ENCODE data around the gene ZNF451. TPM values are rescaled to one million over a fixed set of nuclear protein-coding genes. Genes with fewer than 3 reads are reported as not detected.
A peak's percentile ranks its signal among the peaks of the same experiment; 100 is the strongest.
"Not testable (repeated sequence)": the region's sequence is repeated elsewhere in the genome, so short reads cannot be mapped to it uniquely, and the experiment has no call there.

ZNF451 gene
- total RNA-seq, 1 donor: 65.1 TPM

DNA sequence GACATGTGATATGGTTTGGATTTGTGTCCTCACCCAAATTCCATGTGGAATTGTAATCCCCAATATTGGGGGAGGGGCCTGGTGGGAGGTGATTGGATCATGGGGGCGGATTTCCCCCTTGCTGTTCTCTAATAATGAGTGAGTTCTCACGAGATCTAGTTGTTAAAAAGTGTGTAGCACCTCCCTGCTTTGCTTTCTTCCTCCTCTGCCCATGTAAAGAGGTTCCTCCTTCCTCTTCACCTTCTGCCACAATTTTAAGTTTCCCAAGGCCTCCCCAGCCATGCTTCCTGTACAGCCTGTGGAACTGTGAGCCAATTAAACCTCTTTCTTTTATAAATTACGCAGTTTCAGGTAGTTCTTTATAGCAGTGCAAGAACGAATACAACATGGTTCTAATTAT is 2.1 kb upstream of the ZNF451 start:
- no peak overlapping the region for H3K4me3 ChIP-seq (ENCODE audit: insufficient read depth, low read length)
- peaks cover 17% of the 10 kb centered on the region for H3K79me2 ChIP-seq (ENCODE audit: insufficient read depth, low read length)
- H3K36me3 ChIP-seq (ENCODE audit: insufficient read depth, low read length): peaks cover 7% of the 10 kb centered on the region
- no peak overlapping the region for H2AFZ ChIP-seq (ENCODE audit: low read length)
- peaks cover 14% of the 10 kb centered on the region for H4K20me1 ChIP-seq (ENCODE audit: insufficient read depth, low read length)
- TF ChIP-seq, protein P1, sequence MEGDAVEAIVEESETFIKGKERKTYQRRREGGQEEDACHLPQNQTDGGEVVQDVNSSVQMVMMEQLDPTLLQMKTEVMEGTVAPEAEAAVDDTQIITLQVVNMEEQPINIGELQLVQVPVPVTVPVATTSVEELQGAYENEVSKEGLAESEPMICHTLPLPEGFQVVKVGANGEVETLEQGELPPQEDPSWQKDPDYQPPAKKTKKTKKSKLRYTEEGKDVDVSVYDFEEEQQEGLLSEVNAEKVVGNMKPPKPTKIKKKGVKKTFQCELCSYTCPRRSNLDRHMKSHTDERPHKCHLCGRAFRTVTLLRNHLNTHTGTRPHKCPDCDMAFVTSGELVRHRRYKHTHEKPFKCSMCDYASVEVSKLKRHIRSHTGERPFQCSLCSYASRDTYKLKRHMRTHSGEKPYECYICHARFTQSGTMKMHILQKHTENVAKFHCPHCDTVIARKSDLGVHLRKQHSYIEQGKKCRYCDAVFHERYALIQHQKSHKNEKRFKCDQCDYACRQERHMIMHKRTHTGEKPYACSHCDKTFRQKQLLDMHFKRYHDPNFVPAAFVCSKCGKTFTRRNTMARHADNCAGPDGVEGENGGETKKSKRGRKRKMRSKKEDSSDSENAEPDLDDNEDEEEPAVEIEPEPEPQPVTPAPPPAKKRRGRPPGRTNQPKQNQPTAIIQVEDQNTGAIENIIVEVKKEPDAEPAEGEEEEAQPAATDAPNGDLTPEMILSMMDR (IDR thresholded peaks at IDR 0.05; ENCODE audit: extremely low read depth, low read depth, low read length): no peak
- H3K27ac ChIP-seq (ENCODE audit: low read depth, low read length): no peak overlapping the region
- H3K9me3 ChIP-seq (ENCODE audit: low read depth, low read length): no peaks in the 10 kb centered on the region
- no peaks in the 10 kb centered on the region for H3K27me3 ChIP-seq (ENCODE audit: insufficient read depth, low read length)
- peaks cover 19% of the 10 kb centered on the region for H3K4me1 ChIP-seq (ENCODE audit: insufficient read depth, low read length)
- no peak for DNase-seq (ENCODE audit: insufficient read length, low spot score, missing footprints)
- no peak overlapping the region for H3K4me2 ChIP-seq (ENCODE audit: insufficient read depth, low read length)

DNA sequence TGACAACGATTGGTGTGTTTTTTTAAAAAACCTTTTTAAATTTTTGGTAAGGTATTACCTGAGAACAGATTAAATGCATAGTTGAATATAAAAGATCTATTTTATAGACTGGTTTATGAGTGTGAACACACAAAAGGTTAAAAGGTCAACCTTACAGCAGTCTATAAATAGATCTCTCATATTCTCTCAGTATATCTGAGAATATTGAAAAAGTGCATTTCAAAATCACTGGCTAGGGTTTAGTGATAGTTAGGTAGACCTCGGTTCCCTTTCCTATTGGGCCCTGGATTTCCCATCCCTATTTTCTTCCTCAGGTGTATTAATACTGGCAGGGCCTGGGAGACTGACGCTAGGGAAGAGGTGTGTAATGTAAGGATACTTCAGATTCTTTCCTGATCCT is 723 bp upstream of the ZNF451 start:
- Histone ChIP-seq H3K4me3 (ENCODE audit: insufficient read depth, low read length) (peak overlapping the region; percentile 78), H3K36me3 (ENCODE audit: insufficient read depth, low read length) (peaks cover 7% of the 10 kb centered on the region), H3K27ac (ENCODE audit: low read depth, low read length) (peak overlapping the region; percentile 68), H2AFZ (ENCODE audit: low read length) (peak overlapping the region; percentile 92), H3K4me2 (ENCODE audit: insufficient read depth, low read length) (peak overlapping the region; percentile 91), H3K79me2 (ENCODE audit: insufficient read depth, low read length) (peaks cover 30% of the 10 kb centered on the region), H3K27me3 (ENCODE audit: insufficient read depth, low read length) (no peaks in the 10 kb centered on the region), H4K20me1 (ENCODE audit: insufficient read depth, low read length) (peaks cover 14% of the 10 kb centered on the region), H3K4me1 (ENCODE audit: insufficient read depth, low read length) (peaks cover 19% of the 10 kb centered on the region), H3K9me3 (ENCODE audit: low read depth, low read length) (no peaks in the 10 kb centered on the region)
- no peak for DNase-seq (ENCODE audit: insufficient read length, low spot score, missing footprints)
- TF ChIP-seq, protein P1 (IDR thresholded peaks at IDR 0.05; ENCODE audit: extremely low read depth, low read depth, low read length): no peak

DNA sequence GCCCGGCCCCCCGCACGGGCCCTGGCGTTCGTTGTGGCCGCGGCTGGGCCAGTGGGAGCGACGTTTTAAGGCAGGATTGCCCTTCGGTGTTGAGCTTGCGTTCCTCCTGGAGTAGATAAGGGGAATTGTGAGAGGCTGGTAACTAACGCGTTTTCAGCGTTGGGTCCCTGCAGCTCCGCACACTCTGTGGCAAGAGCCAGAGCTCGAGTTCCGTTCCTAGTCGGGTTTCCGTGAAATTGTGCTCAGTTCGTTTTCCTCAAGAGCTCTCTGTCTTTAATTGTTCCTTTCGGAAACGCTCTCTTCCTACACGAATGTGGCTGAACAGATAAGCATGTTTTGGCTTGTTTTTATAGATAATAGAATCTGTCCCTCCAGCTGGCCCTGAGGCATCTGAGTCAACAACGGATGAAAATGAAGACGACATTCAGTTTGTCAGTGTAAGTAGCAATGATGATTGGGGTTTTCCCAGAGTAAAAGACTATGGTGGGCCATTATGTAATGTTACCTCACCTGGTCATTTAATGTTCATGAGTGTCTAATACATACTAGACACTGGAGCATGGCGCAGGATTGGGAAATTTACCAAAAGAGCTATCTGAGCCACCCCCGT is 575 bp downstream of the ZNF451 start:
- H3K4me3 ChIP-seq (ENCODE audit: insufficient read depth, low read length); H3K27ac ChIP-seq (ENCODE audit: low read depth, low read length); H3K36me3 ChIP-seq (ENCODE audit: insufficient read depth, low read length); H3K27me3 ChIP-seq (ENCODE audit: insufficient read depth, low read length); H3K4me2 ChIP-seq (ENCODE audit: insufficient read depth, low read length); H2AFZ ChIP-seq (ENCODE audit: low read length); H3K9me3 ChIP-seq (ENCODE audit: low read depth, low read length); DNase-seq (ENCODE audit: insufficient read length, low spot score, missing footprints): not testable (repeated sequence)
- peaks cover 19% of the 10 kb centered on the region for H3K4me1 ChIP-seq (ENCODE audit: insufficient read depth, low read length)
- peaks cover 23% of the 10 kb centered on the region for H4K20me1 ChIP-seq (ENCODE audit: insufficient read depth, low read length)
- peaks cover 43% of the 10 kb centered on the region for H3K79me2 ChIP-seq (ENCODE audit: insufficient read depth, low read length)

DNA sequence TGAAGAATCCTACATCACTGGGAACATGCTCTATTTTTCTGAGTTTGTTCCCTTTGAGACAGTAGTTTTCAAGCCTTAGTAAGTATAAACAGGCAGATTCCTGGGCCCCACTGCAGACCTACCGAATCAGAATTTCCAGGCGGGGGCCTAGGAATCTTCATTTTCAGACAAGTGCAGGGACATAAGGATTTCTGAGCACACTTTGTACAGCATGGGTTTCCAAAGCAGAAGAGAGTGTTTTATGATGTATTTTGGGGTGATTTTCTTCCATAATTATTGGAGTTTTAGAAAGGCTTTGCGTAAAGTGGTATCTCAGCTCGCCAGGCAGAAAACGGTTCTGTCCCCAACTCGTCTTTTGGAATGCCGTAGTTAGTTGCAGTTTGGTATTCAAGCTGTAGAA is 1.4 kb downstream of the ZNF451 start:
- H3K27me3 ChIP-seq (ENCODE audit: insufficient read depth, low read length); DNase-seq (ENCODE audit: insufficient read length, low spot score, missing footprints); H3K9me3 ChIP-seq (ENCODE audit: low read depth, low read length); H2AFZ ChIP-seq (ENCODE audit: low read length); H3K27ac ChIP-seq (ENCODE audit: low read depth, low read length): not testable (repeated sequence)
- Histone ChIP-seq H3K4me3 (ENCODE audit: insufficient read depth, low read length) (peak overlapping the region; percentile 29), H3K36me3 (ENCODE audit: insufficient read depth, low read length) (peaks cover 12% of the 10 kb centered on the region), H3K79me2 (ENCODE audit: insufficient read depth, low read length) (peaks cover 50% of the 10 kb centered on the region), H3K4me1 (ENCODE audit: insufficient read depth, low read length) (peaks cover 19% of the 10 kb centered on the region), H4K20me1 (ENCODE audit: insufficient read depth, low read length) (peaks cover 26% of the 10 kb centered on the region), H3K4me2 (ENCODE audit: insufficient read depth, low read length) (peak overlapping the region; percentile 76)

DNA sequence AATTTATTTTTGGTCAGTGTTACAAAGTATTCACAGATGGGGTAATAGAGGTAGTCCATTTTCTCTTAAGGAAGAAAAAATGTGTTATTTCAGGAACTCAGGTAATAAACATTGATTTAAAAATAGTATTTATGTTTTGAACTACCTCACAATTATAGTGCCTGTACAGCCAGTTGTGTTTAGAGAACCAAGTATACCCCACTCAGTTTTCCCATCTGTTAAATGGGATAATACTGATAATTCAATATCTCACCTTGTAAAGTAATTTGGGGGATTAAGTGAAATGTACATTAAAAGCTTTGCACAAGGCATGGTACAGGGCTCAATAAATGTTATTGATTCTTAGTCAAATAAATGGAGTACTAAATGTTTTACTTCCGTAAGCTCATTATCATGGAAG is 4.7 kb downstream of the ZNF451 start:
- Histone ChIP-seq H3K4me2 (ENCODE audit: insufficient read depth, low read length) (no peak overlapping the region), H3K36me3 (ENCODE audit: insufficient read depth, low read length) (peaks cover 29% of the 10 kb centered on the region), H3K9me3 (ENCODE audit: low read depth, low read length) (no peaks in the 10 kb centered on the region), H4K20me1 (ENCODE audit: insufficient read depth, low read length) (peaks cover 39% of the 10 kb centered on the region), H3K4me3 (ENCODE audit: insufficient read depth, low read length) (no peak overlapping the region), H3K27me3 (ENCODE audit: insufficient read depth, low read length) (no peaks in the 10 kb centered on the region), H3K79me2 (ENCODE audit: insufficient read depth, low read length) (peaks cover 82% of the 10 kb centered on the region), H3K27ac (ENCODE audit: low read depth, low read length) (no peak overlapping the region), H2AFZ (ENCODE audit: low read length) (no peak overlapping the region), H3K4me1 (ENCODE audit: insufficient read depth, low read length) (peaks cover 17% of the 10 kb centered on the region)
- DNase-seq (ENCODE audit: insufficient read length, low spot score, missing footprints): no peak
- TF ChIP-seq, protein P1 (IDR thresholded peaks at IDR 0.05; ENCODE audit: extremely low read depth, low read depth, low read length): no peak
